ENCODE results near the gene ENC1.

ENC1 gene

DNA sequence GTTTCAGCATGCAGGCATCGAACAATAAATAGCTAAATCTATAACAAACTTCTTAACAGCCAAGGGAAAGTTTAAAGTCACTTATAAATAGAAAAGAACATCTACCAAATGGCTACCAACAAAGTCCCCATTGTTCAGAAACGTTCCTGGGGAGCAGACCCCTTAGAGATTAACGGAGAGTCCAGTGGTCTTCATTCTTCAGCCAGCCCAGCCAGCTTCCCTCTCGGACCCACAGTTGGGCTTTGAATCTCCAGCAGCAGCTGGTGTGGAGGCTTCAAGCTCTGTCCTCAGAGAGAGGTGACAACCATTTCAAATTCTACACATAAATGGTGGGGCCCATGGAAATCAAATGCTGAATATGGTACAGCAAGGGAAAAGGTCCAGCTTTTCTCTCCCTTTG, 11.2 kb downstream of the ENC1 start:
- peak; percentile 42 for DNase-seq

GRCh38 chr5:74628359-74628758, 12.2 kb downstream of the ENC1 start:
- peak; percentile 46 for DNase-seq

GRCh38 chr5:74627646-74628279, 12.8 kb downstream of the ENC1 start:
- DNase-seq = peak; percentile 57

DNA sequence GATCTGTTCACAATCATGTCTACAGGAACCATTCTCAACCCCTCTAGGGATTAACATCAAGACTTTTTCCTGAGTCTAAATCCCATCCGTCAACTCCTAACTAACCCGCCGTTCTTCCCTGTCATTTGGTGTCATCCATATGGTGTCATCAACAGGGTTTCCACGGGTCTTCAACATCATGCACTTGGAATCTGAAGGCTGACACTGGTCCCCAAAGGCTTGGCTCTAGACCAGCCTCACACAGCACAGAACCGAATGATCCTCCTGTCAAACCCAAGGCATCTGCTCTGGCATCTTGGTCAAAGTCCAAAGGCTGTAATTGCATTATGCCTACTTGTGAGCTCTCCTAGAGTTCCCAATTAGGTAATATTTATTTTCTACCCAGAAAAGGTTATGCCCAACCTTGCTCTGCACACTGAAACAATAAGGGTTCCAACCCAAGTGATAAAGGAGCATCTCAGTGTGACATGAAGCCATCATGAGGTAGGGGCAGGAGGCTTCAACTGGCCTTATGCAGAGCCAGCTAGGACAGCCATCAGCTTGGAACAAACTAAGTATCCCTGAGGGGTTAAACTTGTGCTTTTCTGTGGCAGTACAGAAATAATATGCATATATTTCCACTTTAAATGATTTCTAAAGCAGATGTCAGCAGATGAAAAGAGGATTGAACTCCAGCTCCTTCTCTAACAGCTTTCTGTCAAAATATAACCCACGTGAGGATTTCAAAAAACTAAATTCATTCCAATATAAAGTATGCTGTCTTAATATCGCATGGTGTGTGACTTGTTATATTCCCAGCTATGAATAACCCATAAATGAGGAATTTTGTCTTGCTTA, 13.9 kb downstream of the ENC1 start:
- peak; percentile 93 for DNase-seq

DNA sequence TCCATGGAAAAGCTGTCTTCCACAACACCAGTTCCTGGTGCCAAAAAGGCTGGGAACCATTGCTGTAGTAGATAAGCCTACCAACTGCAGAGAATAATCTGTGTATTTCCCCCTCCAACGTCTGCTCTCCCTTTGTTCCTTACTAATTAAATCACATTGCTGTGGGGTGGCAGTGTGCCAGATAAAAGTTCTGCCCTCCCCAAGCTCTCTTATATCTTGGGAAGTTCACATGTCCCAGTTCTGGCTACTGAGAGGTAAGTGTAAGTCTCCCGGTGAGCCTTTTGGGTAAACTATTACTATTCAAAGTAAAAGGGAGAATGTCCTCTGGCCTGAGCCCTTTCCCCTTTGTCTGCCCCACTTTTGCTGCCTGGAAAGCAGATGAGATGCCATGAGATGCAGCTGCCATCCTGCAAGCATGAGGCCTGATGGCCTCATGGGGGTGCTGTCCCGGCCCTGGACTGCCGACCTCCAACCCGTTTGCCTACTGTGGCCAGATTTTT, 14.7 kb downstream of the ENC1 start:
- peak; percentile 90 for DNase-seq

DNA sequence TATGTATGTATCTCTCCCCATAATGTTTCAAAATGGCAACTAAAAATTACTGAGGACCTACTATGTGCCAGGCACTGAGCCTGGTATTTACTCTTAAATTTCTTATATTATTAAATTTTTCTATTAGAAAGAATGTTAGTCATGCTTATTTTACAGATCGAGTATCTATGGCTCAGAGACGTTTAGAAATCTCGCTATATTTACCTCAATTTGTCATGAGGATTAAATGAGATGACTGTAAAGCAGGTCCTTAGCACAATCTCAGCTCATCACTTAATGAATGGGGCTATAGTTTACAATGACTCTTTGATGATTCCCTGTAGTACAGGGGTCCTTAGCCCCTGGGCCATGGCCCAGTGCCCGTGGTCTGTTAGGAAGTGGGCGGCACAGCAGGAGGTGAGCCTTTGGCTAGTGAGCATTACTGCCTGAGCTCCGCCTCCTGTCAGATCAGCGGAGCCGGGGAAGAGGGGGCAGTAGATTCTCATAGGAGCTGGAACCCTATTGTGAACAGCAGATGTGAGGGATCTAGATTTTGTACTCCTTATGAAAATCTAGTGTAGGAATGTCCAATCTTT, 15.5 kb downstream of the ENC1 start:
- peak; percentile 53 for DNase-seq

DNA sequence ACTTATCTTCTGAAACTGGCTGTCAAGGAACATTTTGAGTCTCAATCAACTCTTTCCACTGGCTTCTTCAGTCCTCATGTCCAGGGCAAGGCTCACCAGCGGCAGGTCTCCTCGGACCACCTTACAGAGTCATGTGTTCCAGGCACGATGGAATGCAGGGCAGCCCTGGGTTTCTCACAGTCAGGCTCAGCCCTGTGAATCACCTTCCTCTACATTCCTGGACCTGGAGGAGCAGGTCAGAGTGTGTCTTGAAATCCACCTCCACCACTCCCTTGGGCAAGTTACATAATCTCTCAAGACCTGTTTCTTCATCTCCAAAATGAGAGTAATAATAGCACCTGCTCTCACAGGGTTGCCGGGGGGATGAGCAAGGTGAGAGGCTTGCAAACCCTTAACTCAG, 16.0 kb downstream of the ENC1 start:
- DNase-seq = peak; percentile 15

- no peak for DNase-seq
Measured at GRCh38 chr5:74623748-74624408, 16.6 kb downstream of the ENC1 start.

DNA sequence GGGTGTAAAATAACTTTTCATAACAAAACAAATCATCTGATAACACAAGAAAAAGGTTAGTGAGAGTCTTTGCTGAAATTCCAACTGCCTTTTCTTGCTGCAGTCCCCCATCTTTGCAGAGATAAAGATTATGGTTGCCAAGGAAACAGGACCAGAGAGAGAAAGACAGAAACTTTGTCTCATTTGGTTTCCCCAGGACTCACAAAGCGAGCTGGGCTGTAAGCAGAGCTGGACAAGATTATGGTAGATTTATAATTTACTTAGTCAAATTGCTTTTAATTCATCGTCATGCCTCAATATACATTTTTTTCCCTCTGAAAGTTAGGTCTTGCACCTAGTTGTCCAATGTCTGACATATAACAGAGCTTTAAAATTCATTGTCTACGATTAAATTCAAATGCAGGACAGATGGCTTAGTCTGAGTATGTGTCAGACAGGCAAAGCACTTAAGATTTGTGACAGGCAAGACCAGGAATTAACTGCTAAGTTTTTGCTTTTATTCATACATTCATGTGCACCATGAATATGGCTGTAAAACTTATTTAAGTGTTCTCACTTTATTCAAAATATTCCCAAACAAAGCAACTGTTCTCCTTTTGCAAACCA, 17.4 kb downstream of the ENC1 start:
- peak; percentile 75 for DNase-seq

- DNase-seq = no peak
Measured at GRCh38 chr5:74622122-74622521, 18.4 kb downstream of the ENC1 start.

DNA sequence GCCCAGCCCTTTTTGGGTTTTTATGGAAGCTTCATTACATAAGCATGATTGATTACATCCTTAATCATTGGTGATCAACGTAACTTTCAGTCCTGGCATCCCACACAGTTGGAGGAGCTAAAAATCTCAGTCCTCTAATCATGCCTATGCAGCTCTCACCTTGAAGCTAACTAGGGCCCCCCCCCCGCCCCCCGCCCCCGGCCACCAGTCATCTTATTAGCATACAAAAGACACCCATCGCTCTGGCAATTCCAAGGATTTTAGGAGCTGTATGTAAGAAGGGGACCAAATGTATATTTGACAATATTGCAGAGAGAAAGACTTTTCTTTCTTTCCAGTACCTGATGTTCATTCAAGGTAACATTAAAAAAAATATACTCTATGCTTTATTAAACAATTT, 19.0 kb downstream of the ENC1 start:
- peak; percentile 49 for DNase-seq

DNA sequence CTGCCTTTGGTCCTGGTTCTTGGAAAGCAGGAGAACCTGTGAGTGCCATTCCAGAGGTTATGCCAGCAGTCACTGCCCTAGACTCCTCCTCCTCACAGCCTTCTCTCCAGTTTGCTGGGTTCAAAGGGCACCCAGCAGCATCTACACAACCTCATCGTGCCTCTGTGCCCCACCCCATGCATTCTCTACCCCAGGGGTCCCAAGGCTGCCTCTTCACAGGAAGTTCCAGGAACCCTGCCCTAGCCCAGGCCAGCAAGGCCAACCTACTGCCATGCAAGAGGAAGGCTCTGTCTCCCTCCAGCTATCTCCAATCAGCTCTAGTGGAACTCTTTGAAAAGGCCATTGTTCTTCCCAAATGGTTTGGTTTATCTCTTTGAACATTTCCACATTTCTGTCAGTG, 21.2 kb downstream of the ENC1 start:
- DNase-seq = no peak

GRCh38 chr5:74618106-74618505, 22.4 kb downstream of the ENC1 start:
- DNase-seq = peak; percentile 22

- no peak for DNase-seq
Measured at GRCh38 chr5:74617202-74617601, 23.3 kb downstream of the ENC1 start.

GRCh38 chr5:74616236-74617146, 24.0 kb downstream of the ENC1 start:
- peak; percentile 75 for DNase-seq

- no peak for DNase-seq
Measured at GRCh38 chr5:74613283-74613682, 27.2 kb downstream of the ENC1 start.

DNA sequence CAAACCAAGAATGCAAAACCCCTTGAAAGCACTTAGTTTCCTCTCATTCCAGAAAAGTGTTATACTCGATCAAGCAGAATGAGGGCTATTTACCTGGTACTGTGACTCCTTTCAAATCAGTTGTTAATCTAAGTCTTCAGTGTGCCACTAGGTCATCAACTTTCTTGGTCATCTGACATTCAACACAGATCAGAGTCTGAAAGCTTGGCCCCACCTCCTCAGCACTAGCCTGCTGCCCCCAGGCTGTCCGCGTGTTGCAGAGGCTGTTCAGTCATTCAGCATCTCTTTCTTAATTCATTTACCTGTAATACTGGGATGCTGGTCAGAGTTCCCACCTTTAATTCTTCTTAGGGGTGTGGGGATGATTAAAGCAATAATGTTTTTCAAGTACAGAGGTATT, 28.5 kb downstream of the ENC1 start:
- no peak for DNase-seq

GRCh38 chr5:74608736-74609601, 31.6 kb downstream of the ENC1 start:
- DNase-seq = no peak

DNA sequence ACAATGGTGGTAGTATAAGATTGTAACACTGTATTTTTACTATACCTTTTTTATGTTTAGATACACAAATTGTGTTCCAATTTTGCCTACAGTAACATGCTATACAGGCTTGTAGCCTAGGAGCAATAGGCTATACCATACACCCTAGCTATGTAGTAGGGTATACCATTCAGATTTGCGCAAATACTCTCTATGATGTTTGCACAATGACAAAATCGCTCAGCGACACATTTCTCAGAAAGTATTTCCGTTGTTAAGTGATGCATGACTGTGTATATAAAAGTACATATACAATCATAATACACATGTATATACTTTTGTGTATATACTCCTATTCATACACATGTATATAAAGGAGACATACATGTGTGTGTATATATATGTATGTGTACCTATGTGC, 34.8 kb downstream of the ENC1 start:
- no peak for DNase-seq

GRCh38 chr5:74603376-74603775, 37.2 kb downstream of the ENC1 start:
- no peak for DNase-seq

- DNase-seq = no peak
Measured at GRCh38 chr5:74599148-74599547, 41.4 kb downstream of the ENC1 start.
